ENCODE data around the gene TAMALIN.
"Not testable (repeated sequence)": the region's sequence is repeated elsewhere in the genome, so short reads cannot be mapped to it uniquely, and the experiment has no call there.

TAMALIN gene

GRCh38 chr12:52006726-52007157 is at the start of gene TAMALIN:
Gene TAMALIN, plus strand, starts transcription at chr12:52006946. Its CDS starts 74 bp downstream, at chr12:52007020.
- DNase-seq = no peak

- DNase-seq = no peak
These were observed 48.2 kb upstream of the TAMALIN start for GRCh38 chr12:51958542-51958941.

- DNase-seq = no peak
These were observed 47.5 kb upstream of the TAMALIN start for GRCh38 chr12:51959211-51959610.

GRCh38 chr12:51959921-51960320 is 46.8 kb upstream of the TAMALIN start:
- no peak for DNase-seq

GRCh38 chr12:51960488-51960887 is 46.3 kb upstream of the TAMALIN start:
- DNase-seq = no peak

- DNase-seq = no peak
These were observed 45.9 kb upstream of the TAMALIN start for GRCh38 chr12:51960890-51961289.

GRCh38 chr12:51961834-51962233 is 44.9 kb upstream of the TAMALIN start:
- DNase-seq = no peak

- no peak for DNase-seq
These were observed 44.0 kb upstream of the TAMALIN start for GRCh38 chr12:51962737-51963136.

GRCh38 chr12:51963477-51963876 is 43.3 kb upstream of the TAMALIN start:
- DNase-seq = no peak

GRCh38 chr12:51969643-51970042 is 37.1 kb upstream of the TAMALIN start:
- no peak for DNase-seq

GRCh38 chr12:51970904-51971646 is 35.7 kb upstream of the TAMALIN start:
- DNase-seq = no peak

GRCh38 chr12:51971679-51972421 is 34.9 kb upstream of the TAMALIN start:
- DNase-seq = no peak

- DNase-seq = no peak
These were observed 34.3 kb upstream of the TAMALIN start for GRCh38 chr12:51972422-51972812.

- DNase-seq = no peak
These were observed 33.9 kb upstream of the TAMALIN start for GRCh38 chr12:51972849-51973273.

- DNase-seq = no peak
These were observed 33.2 kb upstream of the TAMALIN start for GRCh38 chr12:51973560-51973959.

GRCh38 chr12:51974646-51975045 is 32.1 kb upstream of the TAMALIN start:
- no peak for DNase-seq

GRCh38 chr12:51975196-51975595 is 31.6 kb upstream of the TAMALIN start:
- DNase-seq = no peak

- no peak for DNase-seq
These were observed 30.2 kb upstream of the TAMALIN start for GRCh38 chr12:51976376-51977160.

GRCh38 chr12:51977320-51977753 is 29.4 kb upstream of the TAMALIN start:
- no peak for DNase-seq

GRCh38 chr12:51979306-51979705 is 27.4 kb upstream of the TAMALIN start:
- DNase-seq = not testable (repeated sequence)

GRCh38 chr12:51980051-51980808 is 26.5 kb upstream of the TAMALIN start:
- peak; percentile 22 to 60 for DNase-seq

GRCh38 chr12:51980809-51981127 is 26.0 kb upstream of the TAMALIN start:
- DNase-seq = no peak

- no peak for DNase-seq
These were observed 22.1 kb upstream of the TAMALIN start for GRCh38 chr12:51984657-51985056.

Data from NCI-H446 (cell line).